Coronary artery (tissue), 2 donors: ENCODE results near the gene OPCML.

Source experiments
- DNase-seq: peaks from one replicate; pipeline ENCODE4 v3.0.0-alpha.2; 2017; ENCODE audit warnings: low spot score
- H3K27ac ChIP-seq, 2 donors: fragments of 200-600 bp; sonication (generic); one replicate each; pipeline ENCODE4 v1.5.1; 2016 to 2019
- H3K4me3 ChIP-seq: fragments of 200-600 bp; sonication (generic); 2 replicates; pipeline ENCODE4 v1.5.1; 2016; ENCODE audit warnings: mild to moderate bottlenecking, moderate library complexity
- TF ChIP-seq, protein P1 (sequence below): fragments of 200-600 bp; sonication (generic); IDR thresholded peaks from one replicate; pipeline ENCODE4 v1.5.1; 2019; ENCODE audit warnings: antibody characterized with exemption

The OPCML gene

DNA sequence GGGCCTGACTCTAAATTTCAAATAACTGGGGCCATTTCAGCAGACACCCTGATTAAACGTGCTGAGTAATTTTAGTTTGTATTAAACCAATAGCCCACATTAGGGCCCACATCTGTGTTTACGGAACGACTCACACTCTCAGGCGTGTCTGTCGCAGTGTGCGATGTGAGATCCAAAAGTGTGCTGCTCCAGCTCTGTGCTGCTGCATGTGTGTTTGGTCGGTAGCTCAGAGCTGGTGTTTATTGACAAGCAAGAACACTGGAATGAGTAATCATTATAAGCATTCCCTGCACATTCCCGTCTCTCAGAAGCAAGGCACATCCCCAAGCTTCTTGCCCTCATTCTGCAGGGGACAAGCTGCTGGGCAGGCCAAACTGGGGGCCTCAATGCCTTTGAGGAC, 7.8 kb downstream of the OPCML start:
- no peak overlapping the region for H3K4me3 ChIP-seq

DNA sequence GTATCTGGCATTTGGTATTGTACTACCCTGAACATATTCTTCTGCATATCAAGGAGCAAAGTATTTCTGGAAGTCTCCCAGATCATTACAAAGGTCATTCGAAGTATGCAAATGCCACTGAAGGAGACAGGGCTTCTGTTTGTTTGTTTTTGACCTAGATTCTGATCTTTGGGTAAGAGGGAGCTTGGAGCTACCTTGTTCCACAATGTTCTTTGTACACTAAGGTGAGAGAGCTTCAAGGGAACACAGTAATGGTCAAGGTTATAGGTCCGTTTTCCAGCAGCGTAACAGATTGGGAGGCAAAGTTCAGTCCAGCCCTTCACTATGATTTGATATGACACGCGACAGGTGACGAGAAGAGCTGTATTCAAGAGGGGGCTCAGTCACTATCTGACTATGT, 10.0 kb downstream of the OPCML start:
- H3K4me3 ChIP-seq, result no peak overlapping the region
- no peak for DNase-seq
- TF ChIP-seq, protein P1, sequence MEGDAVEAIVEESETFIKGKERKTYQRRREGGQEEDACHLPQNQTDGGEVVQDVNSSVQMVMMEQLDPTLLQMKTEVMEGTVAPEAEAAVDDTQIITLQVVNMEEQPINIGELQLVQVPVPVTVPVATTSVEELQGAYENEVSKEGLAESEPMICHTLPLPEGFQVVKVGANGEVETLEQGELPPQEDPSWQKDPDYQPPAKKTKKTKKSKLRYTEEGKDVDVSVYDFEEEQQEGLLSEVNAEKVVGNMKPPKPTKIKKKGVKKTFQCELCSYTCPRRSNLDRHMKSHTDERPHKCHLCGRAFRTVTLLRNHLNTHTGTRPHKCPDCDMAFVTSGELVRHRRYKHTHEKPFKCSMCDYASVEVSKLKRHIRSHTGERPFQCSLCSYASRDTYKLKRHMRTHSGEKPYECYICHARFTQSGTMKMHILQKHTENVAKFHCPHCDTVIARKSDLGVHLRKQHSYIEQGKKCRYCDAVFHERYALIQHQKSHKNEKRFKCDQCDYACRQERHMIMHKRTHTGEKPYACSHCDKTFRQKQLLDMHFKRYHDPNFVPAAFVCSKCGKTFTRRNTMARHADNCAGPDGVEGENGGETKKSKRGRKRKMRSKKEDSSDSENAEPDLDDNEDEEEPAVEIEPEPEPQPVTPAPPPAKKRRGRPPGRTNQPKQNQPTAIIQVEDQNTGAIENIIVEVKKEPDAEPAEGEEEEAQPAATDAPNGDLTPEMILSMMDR, result no peak
- H3K27ac ChIP-seq, result no peak overlapping the region

More for the DNA sequence above, 7.8 kb downstream of the OPCML start:
- DNase-seq, result no peak
- TF ChIP-seq, protein P1, result no peak
- no peak overlapping the region for H3K27ac ChIP-seq

DNA sequence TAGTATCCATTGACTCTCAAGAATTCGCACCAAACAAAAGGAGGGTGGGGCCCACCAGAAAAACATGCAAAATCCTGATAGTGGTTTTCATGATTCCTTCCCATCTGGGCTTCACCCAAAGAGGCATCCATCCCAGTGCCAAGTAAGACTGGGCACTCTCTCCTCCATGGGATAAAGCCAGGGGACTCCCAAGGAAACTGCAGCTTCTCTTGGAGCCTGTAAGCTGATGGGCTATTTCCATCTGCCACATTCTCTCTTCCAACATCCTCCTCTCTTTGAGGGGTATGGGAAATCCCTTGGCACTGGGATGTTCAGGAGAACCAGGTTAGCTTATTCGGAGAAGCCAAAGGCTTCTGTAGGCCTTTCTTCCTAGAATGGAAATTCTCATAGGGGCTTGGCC, 10.8 kb downstream of the OPCML start:
- TF ChIP-seq, protein P1, result no peak
- no peak for DNase-seq
- no peak overlapping the region for H3K4me3 ChIP-seq

DNA sequence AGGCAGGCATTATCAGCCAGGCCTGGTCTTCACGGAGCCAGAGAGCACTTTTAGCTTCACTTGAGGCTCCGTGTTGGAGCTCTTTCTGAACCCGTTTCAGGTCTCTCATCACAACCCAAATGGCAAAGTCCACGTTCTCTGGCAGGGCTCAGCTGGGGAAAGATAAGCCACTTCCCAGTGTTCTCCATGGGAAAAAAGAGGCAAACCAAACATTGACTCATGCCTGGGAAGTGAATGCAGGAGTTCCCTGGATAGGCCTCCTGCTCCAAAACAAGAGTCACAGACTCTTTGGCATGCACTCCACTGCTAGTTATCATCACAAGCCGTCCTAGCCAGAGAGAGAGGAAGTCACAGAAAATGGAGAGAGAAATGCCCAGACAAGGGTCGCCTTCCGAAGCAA, 11.6 kb downstream of the OPCML start:
- DNase-seq, result no peak
- Histone ChIP-seq H3K4me3 (no peak overlapping the region), H3K27ac (peak overlapping the region; percentile 22 to 60)
- TF ChIP-seq, protein P1, result no peak

More for the DNA sequence above, 10.8 kb downstream of the OPCML start:
- no peak overlapping the region for H3K27ac ChIP-seq

DNA sequence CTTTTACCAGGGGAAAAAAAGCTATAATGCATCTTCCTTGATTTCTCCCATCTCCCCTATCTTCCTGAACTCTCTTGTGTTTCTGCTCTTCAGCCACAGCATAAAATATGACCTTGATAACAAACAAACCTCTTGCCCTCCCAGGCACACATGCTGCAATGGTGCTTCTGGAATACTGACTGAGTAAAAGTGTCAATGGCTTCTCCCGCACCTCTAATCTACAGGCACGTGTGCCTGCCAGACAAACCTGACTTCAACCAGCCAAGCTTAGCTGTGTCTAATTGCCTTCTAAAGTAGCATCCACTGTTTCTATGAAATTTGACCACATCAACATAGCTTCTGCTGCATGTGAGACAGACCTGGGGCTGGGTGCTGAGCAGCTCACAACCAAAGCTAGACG, 12.7 kb downstream of the OPCML start:
- DNase-seq, result no peak
- no peak overlapping the region for H3K4me3 ChIP-seq
- H3K27ac ChIP-seq, result no peak overlapping the region
- TF ChIP-seq, protein P1, result no peak

DNA sequence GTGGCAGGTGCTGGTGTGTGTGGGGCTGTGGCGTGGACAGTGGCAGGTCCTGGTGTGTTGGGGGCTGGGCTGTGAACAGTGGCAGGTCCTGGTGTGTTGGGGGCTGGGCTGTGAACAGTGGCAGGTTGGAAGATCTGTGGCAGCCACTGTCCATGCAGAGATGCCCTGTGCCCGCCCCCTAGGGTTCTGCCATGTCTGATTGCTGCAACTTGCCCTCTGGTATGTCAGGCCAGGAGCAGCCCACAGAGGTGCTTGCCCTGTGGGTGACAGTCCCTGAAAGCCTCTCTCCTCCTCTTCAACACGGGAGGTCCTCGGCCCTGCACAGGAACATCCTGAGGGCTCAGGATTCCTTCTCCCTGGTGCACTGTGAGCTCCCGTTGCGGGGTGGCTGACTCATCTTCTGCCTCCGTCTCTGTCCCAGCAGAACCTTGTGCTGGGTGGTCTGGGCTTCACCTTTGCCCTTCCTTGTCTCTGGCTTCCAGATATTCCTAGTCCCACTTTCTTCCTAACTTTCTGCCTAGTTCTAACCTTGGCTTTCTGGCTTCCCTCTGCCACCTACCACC, 13.5 kb downstream of the OPCML start:
- TF ChIP-seq, protein P1, result no peak
- Histone ChIP-seq H3K4me3 (no peak overlapping the region), H3K27ac (no peak overlapping the region)
- DNase-seq, result no peak

DNA sequence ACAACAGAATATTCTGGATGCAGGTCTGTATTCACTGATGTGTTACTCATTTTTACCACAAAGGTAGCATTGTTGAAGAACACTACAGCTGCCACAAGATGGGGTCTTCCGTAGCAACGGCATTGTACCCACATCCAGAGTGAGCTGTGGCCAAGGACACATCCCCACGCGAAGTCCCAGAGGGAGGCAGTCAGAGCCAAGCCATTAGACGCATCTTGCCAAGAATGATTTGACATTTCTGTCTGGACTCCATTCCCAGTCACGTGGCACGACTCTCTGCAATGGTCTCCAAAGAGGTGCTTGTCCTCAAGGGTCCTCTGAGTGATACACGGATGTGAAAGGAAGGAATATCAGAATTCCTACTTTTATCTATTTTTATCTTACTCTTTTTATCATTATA, 15.5 kb downstream of the OPCML start:
- no peak overlapping the region for H3K27ac ChIP-seq
- DNase-seq, result no peak
- H3K4me3 ChIP-seq, result no peak overlapping the region
- TF ChIP-seq, protein P1, result no peak
